PC-3 (cell line): ENCODE data around the gene PRSS16. TPM values are rescaled to one million over a fixed set of nuclear protein-coding genes. Genes with fewer than 3 reads are reported as not detected.

Source experiments
- ATAC-seq: fragments of 200-7000 bp; cut with Tn5 transposase; 2 replicates; pipeline ENCODE4 v1.9.1; 2020; ENCODE audit warnings: mild to moderate bottlenecking, moderate library complexity
- BruUV-seq: library from RNA; stranded (reverse); fragments of 400-500 nt; replicated peaks from 2 replicates; lab custom pipeline; 2021; lab: Mats Ljungman, UMichigan
- CTCF ChIA-PET: fragments of 300-600 bp; sonication (Branson Sonifier 250); formaldehyde crosslinking; loops from one replicate; lab custom pipeline; 2022; ENCODE audit warnings: antibody characterized with exemption; lab: Charles Lee
- POLR2A ChIA-PET: fragments of 300-600 bp; sonication (Branson Sonifier 250); formaldehyde crosslinking; loops from one replicate; lab custom pipeline; 2022; ENCODE audit warnings: antibody characterized with exemption; ENCODE audit not compliant: unreplicated experiment; lab: Charles Lee
- DNase-seq: peaks from one replicate; pipeline ENCODE4 v3.0.0-alpha.2; 2015
- H2AFZ ChIP-seq: fragments of 300-600 bp; sonication (generic); 2 replicates; pipeline ENCODE4 v1.6.0; 2016; ENCODE audit warnings: antibody characterized with exemption, low read length
- H3F3A ChIP-seq: fragments of 300-600 bp; sonication (generic); one replicate; pipeline ENCODE4 v1.6.0; 2017; ENCODE audit warnings: antibody characterized with exemption, low read length, control low read depth, mild to moderate bottlenecking; ENCODE audit not compliant: unreplicated experiment
- H3K27ac ChIP-seq: fragments of 300-600 bp; sonication (generic); 2 replicates; pipeline ENCODE4 v1.5.1; 2016; ENCODE audit warnings: mild to moderate bottlenecking, low read length
- H3K27me3 ChIP-seq: fragments of 300-600 bp; sonication (generic); 2 replicates; pipeline ENCODE4 v1.6.1; 2016; ENCODE audit warnings: low read length, mixed read lengths
- H3K36me3 ChIP-seq: fragments of 300-600 bp; sonication (generic); 2 replicates; pipeline ENCODE4 v1.6.1; 2016; ENCODE audit warnings: low read depth, mixed run types, low read length, mixed read lengths
- H3K4me1 ChIP-seq: fragments of 300-600 bp; sonication (generic); 2 replicates; pipeline ENCODE4 v1.5.1; 2016; ENCODE audit warnings: low read length; ENCODE audit not compliant: insufficient read depth
- H3K4me2 ChIP-seq: fragments of 300-600 bp; sonication (generic); 2 replicates; pipeline ENCODE4 v1.6.0; 2016; ENCODE audit warnings: low read length
- H3K4me3 ChIP-seq: fragments of 300-600 bp; sonication (generic); 2 replicates; pipeline ENCODE4 v1.5.1; 2016; ENCODE audit warnings: mild to moderate bottlenecking, low read length, mixed read lengths
- H3K79me2 ChIP-seq: fragments of 300-600 bp; sonication (generic); 2 replicates; pipeline ENCODE4 v1.6.1; 2017; ENCODE audit warnings: low read length, mixed read lengths
- H3K9ac ChIP-seq: fragments of 300-600 bp; sonication (generic); 2 replicates; pipeline ENCODE4 v1.6.0; 2016; ENCODE audit warnings: mild to moderate bottlenecking, low read length
- H3K9me2 ChIP-seq: fragments of 300-600 bp; sonication (generic); replicated peaks from 2 replicates; pipeline ENCODE4 v1.6.1; 2016; ENCODE audit warnings: mixed run types, low read length, mixed read lengths
- H3K9me3 ChIP-seq: fragments of 300-600 bp; sonication (generic); 2 replicates; pipeline ENCODE4 v1.6.1; 2016; ENCODE audit warnings: low read length, mixed read lengths
- H4K20me1 ChIP-seq: fragments of 300-600 bp; sonication (generic); 2 replicates; pipeline ENCODE4 v1.6.1; 2016; ENCODE audit warnings: low read length, mixed read lengths
- CTCF ChIP-seq: fragments of 300-600 bp; sonication (generic); conservative IDR thresholded peaks from 2 replicates; pipeline ENCODE4 v1.5.1; 2017; ENCODE audit warnings: antibody characterized with exemption, low read depth, mild to moderate bottlenecking, low read length
- EZH2 ChIP-seq: fragments of 300-600 bp; sonication (generic); IDR thresholded peaks from one replicate; pipeline ENCODE4 v1.6.1; 2017; ENCODE audit warnings: antibody characterized with exemption, mild to moderate bottlenecking, low read length; ENCODE audit not compliant: unreplicated experiment
- EZH2phosphoT487 ChIP-seq: fragments of 300-600 bp; sonication (generic); IDR thresholded peaks from 2 replicates; pipeline ENCODE4 v1.6.1; 2018; ENCODE audit warnings: mild to moderate bottlenecking, antibody characterized with exemption, low read length, borderline replicate concordance
- intact Hi-C: fragments of 100-400 bp; cut with micrococcal nuclease; formaldehyde crosslinking; loops from 2 replicates; pipeline ENCODE4 v1.9.0; 2023
- total RNA-seq: library from RNA; depleted of rRNA; stranded (reverse); fragments of >200 nt; gene quantifications from 2 replicates; pipeline ENCODE4 v1.2.3, GENCODE V29; 2014

The PRSS16 gene
- total RNA-seq, 1 experiment from 2014 or later = 7.3 TPM

GRCh38 chr6:27275025-27275956 lies 27.8 kb downstream of the PRSS16 start:
- ATAC-seq = no peak
- intact Hi-C loops = no loop called here
- Histone ChIP-seq H3K4me2 (no peak overlapping the region), H3K4me1 (no peaks in the 10 kb centered on the region), H3K4me3 (no peak overlapping the region), H2AFZ (no peak overlapping the region), H4K20me1 (no peaks in the 10 kb centered on the region), H3F3A (no peaks in the 10 kb centered on the region), H3K9me2 (no peaks in the 10 kb centered on the region), H3K79me2 (no peaks in the 10 kb centered on the region), H3K27ac (no peak overlapping the region), H3K36me3 (no peaks in the 10 kb centered on the region), H3K27me3 (no peaks in the 10 kb centered on the region), H3K9ac (no peak overlapping the region), H3K9me3 (no peaks in the 10 kb centered on the region)
- peak; percentile 21 for DNase-seq
- POLR2A ChIA-PET = no interaction called here
- no TSS peak for BruUV-seq
- TF ChIP-seq CTCF (no peak), EZH2 (no peak), EZH2phosphoT487 (no peak)
- CTCF ChIA-PET = no interaction called here

- POLR2A ChIA-PET = no interaction called here
Observed at GRCh38 chr6:27279513-27280063, 32.1 kb downstream of the PRSS16 start.

More at GRCh38 chr6:27279513-27280063, 32.1 kb downstream of the PRSS16 start:
- Histone ChIP-seq H3K79me2 (no peaks in the 10 kb centered on the region), H3K4me1 (no peaks in the 10 kb centered on the region; the same call in 1 of the 2 replicates), H3K9ac (no peak overlapping the region), H3K4me3 (no peak overlapping the region), H3K4me2 (peak overlapping the region; percentile 83; the same call in 1 of the 2 replicates), H3K36me3 (no peaks in the 10 kb centered on the region), H3K27me3 (no peaks in the 10 kb centered on the region), H3K9me3 (no peaks in the 10 kb centered on the region), H3K27ac (no peak overlapping the region), H2AFZ (no peak overlapping the region), H3K9me2 (no peaks in the 10 kb centered on the region), H4K20me1 (no peaks in the 10 kb centered on the region), H3F3A (no peaks in the 10 kb centered on the region)
- no peak for TF ChIP-seq EZH2phosphoT487
- TF ChIP-seq EZH2 = no peak
- no peak for TF ChIP-seq CTCF
- intact Hi-C loops = no loop called here
- CTCF ChIA-PET = no interaction called here
- no TSS peak for BruUV-seq
- DNase-seq (no peak), ATAC-seq (no peak)
